Measurements from ENCODE around the gene ZNF804A.

Gene ZNF804A

DNA sequence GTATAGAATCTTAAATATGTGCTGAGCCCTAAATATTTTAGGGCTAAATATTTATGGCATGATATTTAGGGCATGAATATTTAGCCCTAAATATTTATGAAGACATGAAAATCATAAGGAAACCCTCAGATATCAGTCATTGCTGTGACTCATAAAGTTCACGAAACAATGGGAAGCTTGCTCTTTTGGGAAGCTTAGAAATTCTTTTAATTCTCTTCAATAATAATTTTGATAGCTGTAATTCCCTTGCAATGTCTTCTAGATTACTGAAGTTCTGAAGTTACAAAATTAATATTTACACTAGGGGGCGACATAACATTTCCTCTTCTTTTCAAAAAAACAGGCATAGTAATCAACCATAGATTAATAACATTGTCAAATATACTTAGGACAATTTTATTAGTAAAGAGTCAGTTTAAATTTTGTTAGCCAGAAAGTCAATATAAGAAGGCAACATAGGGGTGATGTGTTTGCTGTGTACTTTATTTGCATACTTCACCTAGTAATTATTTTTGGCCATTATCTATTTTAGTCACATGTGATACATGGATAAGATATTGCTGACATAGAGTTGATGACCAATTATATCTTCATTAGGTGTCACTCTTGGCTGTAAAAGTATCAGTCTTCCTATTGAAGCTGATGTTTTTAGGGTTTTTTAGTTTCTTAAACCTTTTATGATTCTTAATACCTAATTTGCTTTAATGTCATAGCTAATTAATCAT, 13.2 kb downstream of the ZNF804A start:
- no peak for DNase-seq

DNA sequence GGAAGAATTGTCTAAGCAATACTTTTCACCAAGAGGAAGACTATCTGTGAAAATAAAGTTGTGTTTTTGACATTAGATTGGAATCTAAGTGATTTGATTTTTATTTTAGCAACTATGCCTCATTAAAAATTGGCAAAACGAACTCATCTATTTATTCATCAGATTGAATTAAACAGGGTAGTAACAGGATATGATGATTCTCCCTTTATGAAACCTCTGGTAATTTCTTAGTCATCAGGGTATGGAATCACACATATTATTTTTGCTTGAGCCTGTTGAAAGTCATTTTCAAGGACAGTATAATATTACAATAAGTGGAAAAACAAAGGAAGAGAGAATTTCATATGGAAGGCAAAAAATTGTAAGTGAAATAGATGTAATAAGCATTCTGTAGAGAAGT, 22.0 kb downstream of the ZNF804A start:
- DNase-seq: no peak

DNA sequence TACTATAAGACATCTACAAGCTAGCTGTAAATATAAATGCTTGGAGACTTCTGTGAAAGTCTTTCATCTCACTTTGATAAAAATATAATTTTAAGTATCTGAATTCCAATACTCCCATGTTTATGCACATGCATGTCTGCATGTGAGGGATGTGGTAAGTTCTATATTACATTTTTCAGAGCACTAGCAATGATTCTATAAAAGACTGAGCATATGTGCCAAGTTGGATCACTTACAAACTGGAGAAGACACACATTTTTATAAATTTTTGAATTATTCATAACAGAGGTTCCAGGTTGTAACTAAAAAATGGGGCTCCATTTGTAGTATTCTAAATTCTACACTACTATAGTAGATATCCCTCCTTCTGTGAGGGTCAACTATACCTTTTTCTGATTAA, 26.0 kb downstream of the ZNF804A start:
- DNase-seq: no peak

DNA sequence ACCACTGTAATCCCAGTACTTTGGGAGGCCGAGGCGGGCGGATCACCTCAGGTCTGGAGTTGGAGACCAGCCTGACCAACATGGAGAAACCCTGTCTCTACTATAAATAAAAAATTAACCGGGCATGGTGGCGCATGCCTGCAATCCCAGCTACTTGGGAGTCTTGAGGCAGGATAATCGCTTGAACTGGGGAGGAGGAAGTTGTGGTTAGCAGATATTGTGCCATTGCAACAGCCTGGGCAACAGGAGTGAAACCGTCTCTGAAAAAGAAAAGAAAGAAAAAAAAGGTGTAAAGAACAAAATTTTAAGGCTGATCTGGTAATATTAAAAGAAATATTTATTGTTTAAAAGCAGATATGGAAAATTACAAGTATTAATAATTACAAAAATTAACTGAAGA, 29.7 kb downstream of the ZNF804A start:
- DNase-seq: no peak

DNA sequence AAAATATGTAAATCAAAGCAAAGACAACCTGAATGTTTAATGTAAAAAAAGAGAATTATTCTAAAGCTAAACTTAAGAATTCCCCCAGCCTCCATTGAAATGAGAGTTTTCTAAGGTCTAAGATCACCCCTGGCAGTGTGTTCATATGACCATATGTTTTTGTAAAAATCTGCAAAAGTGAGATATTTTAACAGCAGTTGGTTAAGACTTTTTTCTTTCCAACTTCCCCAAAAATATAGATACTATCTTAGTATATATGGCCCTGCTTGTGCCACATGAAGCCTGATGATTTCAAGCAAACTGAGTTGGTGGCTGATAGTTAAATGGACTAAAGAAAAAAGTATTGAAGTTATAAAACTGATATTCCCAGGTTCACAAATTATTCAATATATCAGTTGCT, 35.4 kb downstream of the ZNF804A start:
- DNase-seq: no peak

DNA sequence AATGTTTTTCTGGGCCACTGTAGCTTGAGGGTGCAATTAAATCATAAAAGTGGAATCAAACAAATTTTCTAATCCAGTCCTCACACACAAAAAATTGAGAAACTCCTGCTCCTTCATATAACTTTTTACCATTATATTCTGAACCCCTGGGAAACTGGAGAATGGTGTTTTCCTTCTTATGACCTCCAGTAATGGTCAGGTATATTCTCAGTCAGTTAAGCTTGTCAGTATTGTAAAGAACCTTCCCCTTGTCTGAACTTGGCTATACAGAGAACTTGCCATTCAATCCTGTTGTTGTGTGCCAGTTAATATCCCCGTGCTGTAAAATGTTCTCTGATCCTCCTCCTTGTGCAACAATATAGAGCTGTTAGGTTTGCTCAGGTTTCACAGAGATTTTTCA, 39.5 kb downstream of the ZNF804A start:
- DNase-seq: no peak

DNA sequence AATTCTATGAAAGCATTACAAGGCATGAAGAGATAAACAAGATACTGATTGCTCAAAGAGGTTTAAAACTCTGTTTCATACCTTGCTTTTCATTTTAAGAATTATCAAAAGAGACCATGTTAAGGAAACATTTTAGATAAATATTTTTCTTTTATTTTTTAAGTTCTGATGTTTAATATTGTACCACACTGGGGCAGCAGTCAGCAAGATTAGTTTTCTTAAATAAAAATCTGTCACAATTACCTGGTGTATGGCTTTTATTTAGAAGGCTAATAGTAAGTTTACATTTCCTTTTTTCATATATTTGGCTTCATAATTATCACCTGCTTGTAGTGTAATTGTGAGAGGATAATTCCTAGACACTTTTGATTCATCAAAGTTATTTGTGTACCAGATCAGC, 46.4 kb downstream of the ZNF804A start:
- no peak for DNase-seq

DNA sequence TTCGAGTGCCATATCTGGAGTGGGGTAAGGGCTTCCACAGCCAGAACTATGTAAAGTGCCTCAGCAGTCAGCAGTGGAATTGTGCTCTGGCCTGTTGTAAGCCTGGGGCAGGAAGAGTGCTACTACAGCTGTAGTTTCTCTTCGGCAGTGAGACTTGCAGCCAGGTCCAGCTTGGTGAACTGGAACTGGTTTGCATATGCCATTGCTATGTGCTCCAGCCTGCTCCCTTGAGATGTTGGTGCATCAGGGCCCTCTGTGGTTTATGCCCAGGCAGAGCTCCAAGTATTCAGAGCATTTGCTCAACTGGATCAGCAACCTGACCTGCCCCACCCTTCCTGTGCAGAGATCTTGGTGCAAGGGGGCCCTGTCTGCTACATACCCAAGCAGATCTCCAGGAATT, 47.8 kb downstream of the ZNF804A start:
- no peak for DNase-seq

DNA sequence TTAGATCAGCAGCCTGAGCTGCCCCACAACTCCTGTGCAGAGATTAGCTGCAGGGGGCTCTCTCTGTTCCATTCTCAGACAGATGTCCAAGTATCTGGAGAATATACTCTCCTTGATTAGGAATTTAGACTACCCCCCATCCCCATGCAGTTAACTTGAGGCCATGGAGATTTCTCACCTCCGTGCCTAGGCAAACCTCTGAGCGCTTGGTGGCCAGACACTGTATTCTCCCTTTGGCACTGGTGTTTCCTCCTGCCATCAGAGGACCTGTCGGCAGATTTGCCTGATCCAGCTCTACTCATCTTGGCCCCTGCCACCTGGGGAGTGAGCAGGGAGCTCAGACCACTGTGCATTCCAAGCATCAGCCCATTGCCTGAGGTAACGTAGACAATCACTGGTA, 48.3 kb downstream of the ZNF804A start:
- no peak for DNase-seq

DNA sequence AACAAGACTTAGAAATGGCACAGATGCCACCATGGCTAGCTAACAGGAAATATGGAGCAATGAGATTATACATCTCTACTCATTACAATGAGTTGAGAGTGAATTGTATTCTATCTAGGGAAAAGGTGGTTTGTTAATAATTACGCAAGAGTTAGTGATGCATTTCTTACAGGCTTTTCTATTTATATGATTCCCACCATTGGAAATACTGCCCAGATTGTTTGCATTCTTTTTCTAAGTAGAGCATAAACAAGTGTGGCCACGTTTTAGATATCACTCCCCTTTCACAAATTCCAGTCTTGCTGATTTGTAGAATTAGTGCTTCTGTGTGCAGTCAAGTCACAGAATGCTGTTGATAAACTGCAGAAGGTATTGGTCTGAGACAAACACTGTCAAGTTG, 56.6 kb downstream of the ZNF804A start:
- DNase-seq: no peak

DNA sequence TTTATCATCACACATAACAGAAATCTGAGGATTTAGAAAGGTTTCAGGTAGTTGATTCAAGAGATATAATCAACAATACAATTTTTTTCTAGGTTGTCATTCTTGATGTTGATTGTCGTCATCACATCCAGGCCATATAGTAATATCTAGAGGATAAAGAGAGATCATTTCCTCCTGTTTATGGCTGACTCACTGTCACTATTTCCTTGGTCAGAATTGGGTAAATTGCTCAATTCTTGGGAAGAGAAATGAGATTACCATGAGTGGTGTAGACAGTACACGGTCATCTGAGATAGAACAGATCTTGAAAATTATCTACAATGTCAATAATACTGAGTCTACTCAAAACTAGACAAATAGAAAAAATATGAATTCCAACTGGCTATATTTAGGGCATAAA, 78.8 kb downstream of the ZNF804A start:
- no peak for DNase-seq

DNA sequence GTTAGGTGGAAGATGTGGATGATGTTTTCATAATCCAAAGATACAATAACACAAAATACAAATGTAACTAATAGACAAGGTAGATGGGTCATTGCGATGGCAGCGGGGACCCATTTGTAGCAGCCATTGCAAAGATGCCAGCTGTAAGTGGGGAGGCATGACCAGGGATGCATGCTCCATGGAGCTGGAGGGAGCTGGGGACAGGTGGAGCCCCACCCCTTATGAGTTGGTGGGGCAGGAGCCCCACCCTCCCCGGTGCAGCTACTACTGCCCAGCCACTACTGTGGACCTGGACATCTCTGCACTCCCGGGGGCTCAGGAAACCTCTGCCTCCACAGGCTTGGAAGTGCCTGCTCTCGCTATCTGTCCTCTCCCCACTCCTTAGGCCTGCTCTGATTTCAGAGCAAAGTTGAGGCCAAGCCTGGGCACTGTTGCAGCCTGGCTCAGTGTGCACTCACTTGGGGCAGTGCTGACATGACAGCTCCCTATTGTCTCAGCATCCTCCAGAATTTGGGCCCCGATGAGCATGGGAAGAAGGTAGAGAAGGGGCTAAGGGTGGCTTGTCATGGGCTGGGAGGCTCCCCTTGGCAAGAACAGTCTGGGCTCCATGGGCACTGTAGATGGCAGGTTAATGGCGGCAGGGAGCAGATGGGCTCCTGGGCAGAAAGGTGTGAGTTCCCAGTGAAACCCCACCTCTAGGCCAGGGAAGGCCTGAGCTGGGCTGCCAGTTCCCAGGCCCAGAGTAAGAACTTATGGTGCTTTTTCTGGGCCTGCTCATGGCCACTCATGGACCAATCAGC, 81.1 kb downstream of the ZNF804A start:
- no peak for DNase-seq

DNA sequence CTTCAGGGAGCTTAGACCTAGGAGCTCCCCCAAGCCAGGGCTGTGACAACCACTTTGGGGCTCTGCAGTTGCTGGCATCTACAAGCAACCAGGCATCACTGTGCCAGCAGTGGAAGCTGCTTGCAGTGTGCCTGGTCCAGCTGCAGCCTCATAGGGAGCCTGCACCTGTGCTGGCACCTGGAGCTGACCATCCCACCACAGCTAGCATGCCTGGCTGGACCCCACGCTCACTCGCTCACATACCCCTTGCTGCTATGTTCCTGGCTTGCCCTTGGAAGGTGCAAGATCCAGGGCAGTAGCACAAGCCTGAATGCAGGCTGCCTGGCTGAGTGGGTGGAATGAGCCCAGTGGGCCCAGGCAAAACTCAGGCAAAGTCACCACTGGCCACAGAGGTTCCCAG, 82.5 kb downstream of the ZNF804A start:
- DNase-seq: no peak

DNA sequence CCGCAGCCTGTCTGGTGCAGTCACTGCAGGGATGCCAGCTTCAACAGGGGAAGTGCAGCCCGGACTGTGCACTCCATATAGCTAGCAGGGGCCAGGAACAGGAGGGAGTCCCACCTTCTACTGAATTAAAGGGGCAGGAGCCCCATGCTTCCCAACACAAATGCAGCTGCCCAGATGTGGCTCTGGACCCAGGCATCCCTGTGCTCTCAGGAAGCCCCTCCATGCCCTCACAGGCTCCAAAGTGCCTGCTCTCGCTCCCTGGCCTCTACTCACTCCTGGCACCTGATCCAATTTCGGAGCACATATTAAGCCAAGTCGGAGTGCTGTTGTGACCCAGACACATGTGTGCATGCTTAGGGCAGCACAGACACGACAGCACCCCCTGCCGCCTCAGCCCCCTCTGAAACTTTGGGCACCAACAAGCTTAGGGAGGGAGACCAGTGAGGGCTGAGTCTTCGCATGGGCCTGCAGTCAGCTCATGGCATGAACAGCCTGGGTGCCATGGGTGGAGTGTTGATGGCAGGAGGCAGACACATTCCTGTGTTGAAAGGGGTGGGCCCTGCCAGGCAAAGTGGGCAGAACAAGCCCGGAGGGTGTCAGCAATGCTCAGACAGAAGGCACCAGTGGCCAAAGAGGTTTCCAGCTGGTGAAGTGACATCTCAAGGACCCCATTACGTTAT, 83.5 kb downstream of the ZNF804A start:
- no peak for DNase-seq

DNA sequence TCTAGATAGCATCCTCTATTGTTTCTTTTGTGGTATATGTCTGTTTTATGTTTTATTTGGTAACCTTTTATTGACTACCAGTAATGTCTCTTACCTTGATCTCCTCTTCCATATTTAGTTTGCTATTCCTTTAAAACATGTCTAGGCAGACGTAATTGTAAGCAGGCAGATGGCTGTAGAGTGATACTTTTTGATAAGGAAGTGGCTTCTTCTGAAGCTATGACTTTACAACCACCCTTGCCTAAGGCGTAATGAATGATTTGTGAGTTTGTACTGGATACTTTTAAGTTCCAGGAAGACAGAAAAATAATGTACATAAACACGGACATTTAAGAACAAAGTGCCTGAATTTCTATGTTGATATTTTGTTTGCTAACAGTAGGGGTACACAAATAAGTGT, 85.6 kb downstream of the ZNF804A start:
- DNase-seq: no peak

DNA sequence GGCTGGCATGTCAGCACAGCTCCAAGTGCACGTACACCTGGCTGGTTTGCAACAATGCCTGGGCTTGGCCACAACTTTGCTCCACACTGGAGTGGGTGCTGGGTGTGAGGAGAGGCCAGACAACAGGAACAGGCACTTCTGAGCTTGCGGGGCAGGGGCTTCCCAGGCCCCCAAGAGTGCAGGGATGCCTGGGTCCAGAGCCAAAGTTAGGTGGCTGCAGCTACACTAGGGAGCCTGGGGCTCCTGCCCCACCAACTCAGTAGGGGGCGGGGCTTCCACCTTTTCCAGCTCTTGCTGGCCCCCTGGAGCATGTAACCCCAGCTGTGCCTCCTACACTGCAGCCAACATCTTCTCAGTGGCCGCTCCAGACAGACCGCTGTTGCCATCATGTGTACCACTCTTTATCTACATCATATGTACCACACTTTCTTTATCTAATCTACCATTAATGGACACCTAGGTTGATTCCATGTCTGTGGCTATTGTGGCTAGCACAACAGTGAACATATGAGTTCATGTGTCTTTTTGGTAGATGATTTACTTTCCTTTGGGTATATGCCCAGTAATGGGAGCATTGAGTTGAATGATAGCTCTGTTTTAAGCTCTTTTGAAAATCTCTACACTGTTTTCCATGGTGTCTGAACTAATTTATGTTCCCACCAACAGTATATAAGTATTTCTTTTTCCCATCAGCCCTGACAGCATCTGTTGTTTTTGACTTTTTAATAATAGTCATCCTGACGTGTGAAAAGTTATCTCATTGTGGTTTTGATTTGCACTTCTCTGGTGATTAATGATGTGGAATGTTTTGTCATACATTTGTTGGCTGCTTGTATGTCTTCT, 87.9 kb downstream of the ZNF804A start:
- DNase-seq: no peak

DNA sequence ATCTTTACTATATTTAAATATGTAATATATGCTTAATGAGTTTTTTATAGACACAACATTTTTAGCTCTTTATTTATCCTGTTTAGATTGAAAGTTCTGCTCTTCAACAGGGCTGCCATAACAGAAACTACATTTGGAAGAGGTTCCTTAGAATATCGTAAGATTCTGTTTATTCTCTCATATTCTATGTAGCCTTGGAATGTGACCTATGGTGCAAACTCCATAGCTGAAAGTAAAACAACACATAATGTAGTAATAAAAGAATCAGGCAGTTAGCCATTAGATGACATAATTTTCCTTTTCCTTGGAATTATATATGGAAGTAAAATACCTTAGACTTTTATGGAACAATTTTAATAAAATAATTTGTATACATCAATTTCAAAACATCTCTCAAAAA, 91.3 kb downstream of the ZNF804A start:
- no peak for DNase-seq

DNA sequence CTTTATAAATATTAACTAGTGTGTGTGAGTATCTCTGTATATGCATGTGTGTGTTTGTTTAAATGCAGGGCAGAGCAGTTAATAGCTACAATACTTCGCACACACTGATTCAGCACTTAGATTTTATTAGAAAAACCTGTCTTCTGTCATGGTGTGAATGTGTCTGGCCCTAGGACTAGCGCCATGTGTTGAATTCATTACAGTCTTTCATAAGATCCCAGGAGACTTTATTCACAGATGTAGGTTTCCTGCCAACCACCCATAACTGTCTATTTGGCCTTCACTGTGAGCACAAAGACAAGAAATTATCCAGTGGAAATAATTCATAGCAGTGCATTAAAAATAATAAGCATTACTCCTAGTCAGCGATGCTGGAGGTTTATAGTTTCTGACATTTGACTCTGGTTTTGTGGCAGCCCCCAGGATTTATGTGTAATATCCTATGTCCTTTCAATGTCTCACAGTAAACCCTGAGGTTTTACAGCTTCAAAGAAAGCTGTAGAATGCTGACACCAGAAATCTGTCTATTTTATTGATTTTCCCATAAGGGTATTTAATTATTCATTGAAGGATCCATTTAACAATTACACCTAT, 93.9 kb downstream of the ZNF804A start:
- DNase-seq: no peak

DNA sequence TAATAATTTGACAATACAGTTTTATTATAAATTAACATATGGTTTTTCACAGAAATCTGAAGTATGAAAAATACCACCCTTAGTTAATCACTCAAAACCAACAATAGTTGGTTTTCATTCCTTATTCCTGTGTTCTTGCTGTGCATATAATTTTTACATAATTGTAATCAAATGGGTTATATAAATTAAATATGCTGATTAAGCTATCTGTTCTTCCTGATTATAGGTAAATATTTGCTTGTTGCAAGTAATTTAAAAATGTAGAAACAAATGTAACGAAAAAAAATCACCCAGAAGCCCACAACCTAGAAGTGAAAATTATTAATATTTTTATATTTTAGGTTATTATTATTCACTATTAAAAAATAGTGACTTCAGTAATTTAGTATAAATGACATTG, 98.3 kb downstream of the ZNF804A start:
- no peak for DNase-seq

DNA sequence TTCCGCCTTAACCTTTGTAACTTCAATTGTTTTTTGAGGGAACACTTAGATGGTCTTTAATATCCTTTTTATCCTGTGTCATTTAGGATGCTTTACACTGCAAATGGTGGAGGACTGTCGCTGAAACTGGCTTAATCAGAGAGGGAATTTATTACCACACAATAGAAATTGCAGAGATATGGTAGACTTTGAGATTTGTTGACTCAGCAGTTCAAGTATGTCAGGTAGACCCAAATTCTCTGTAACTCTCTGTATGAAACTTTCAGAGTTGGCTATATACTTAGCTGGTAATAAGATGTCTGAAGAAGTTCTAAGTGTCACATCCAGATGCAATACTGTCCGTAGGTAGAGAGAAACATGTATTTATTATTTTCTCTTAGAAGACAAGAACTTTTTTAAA, 100.1 kb downstream of the ZNF804A start:
- no peak for DNase-seq

DNA sequence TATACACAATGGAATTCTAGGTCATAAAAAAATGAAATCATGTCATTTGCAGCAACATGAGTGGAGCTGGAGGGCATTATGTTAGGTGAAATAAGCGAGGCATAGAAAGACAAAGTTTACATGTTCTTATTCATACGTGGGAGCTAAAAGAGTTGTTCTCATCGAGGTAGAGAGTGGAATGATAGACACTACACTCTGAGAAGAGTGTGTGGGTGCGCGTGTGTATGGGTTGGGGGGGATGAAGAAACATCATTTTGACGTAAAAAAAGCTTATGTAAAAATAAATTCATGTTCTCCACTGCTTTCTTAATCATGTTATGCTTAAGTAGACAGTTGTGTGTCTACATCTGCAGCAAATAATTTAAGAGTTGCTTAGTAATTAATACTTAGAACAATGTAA, 123.6 kb downstream of the ZNF804A start:
- no peak for DNase-seq

DNA sequence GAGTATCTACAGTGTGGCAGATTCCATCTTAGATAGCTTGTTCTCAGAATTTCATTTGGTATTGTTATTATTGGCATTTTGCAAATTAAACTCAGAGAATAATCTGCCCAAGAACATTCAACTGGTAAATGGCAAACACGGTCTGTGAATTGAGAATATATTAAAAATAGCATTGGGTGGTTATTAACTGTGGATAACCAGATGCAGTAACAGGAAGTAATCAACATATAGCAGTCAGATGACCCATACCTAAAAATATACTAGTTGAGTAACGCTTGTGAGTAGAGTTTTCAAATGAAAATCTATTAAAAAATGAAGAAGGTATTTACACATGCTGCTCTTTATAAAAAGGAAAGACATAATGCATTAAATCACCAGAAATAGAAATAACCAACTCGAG, 129.5 kb downstream of the ZNF804A start:
- no peak for DNase-seq

DNA sequence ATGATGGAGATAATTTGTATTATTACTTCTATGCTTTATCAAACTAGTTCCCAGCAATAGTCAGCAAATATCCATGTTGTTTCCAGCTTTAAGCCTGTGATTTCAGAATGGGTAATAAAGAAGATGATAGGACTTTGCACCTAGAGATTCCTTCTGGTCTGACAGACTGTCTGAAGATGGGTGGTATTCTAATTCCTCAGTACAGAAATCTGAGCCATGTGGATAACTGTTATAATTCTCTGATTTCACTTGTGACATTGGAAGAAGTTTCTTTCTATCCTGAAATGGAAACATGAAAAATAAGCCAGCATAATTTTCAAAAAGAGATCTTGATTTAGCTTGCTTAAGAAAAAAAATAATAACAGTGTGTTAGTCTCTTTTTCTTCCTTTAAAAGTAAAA, 130.1 kb downstream of the ZNF804A start:
- no peak for DNase-seq
